ENCODE results near the gene ITGB7.
A peak's percentile ranks its signal among the peaks of the same experiment; 100 is the strongest.

ITGB7 gene

GRCh38 chr12:53207042-53207441 is at the start of gene ITGB7:
TSS of gene ITGB7 (minus strand) at chr12:53207251. CDS start at chr12:53200443, 6,808 bp downstream.
- no peak for DNase-seq

GRCh38 chr12:53255996-53256395 is 48.9 kb upstream of the ITGB7 start:
- DNase-seq, result peak; percentile 97

- no peak for DNase-seq
These were observed 47.9 kb upstream of the ITGB7 start for GRCh38 chr12:53254816-53255545.

- no peak for DNase-seq
These were observed 46.2 kb upstream of the ITGB7 start for GRCh38 chr12:53253298-53253697.

GRCh38 chr12:53252349-53252916 is 45.4 kb upstream of the ITGB7 start:
- no peak for DNase-seq

- DNase-seq, result no peak
These were observed 44.7 kb upstream of the ITGB7 start for GRCh38 chr12:53251477-53252348.

- no peak for DNase-seq
These were observed 38.2 kb upstream of the ITGB7 start for GRCh38 chr12:53245286-53245685.

- DNase-seq, result no peak
These were observed 37.3 kb upstream of the ITGB7 start for GRCh38 chr12:53244337-53244736.

GRCh38 chr12:53241623-53242412 is 34.8 kb upstream of the ITGB7 start:
- DNase-seq, result no peak

- no peak for DNase-seq
These were observed 32.7 kb upstream of the ITGB7 start for GRCh38 chr12:53239643-53240258.

- no peak for DNase-seq
These were observed 29.5 kb upstream of the ITGB7 start for GRCh38 chr12:53236443-53237111.

- DNase-seq, result no peak
These were observed 28.8 kb upstream of the ITGB7 start for GRCh38 chr12:53235742-53236442.

GRCh38 chr12:53235164-53235563 is 28.1 kb upstream of the ITGB7 start:
- DNase-seq, result no peak

- DNase-seq, result no peak
These were observed 27.3 kb upstream of the ITGB7 start for GRCh38 chr12:53234271-53234914.

GRCh38 chr12:53233671-53234121 is 26.6 kb upstream of the ITGB7 start:
- DNase-seq, result no peak

- no peak for DNase-seq
These were observed 25.8 kb upstream of the ITGB7 start for GRCh38 chr12:53232646-53233461.

GRCh38 chr12:53231921-53232645 is 25.0 kb upstream of the ITGB7 start, which contains the start of gene RARG:
TSS of gene RARG (minus strand) at chr12:53232209. CDS start at chr12:53227545, 4,664 bp downstream.
- DNase-seq, result no peak

GRCh38 chr12:53231671-53231920 is 24.5 kb upstream of the ITGB7 start:
- DNase-seq, result no peak
